Activated naive CD4-positive, alpha-beta T cell treated with Interleukin-2 at 50 U/mL for 16 hours (primary cell): ENCODE data around the gene CAMKV.
"Not testable (repeated sequence)": the region's sequence is repeated elsewhere in the genome, so short reads cannot be mapped to it uniquely, and the experiment has no call there.

ENCODE experiments used
- DNase-seq: peaks from one replicate; pipeline ENCODE4 v3.0.0-alpha.2; 2020

CAMKV gene

GRCh38 chr3:49845694-49846093 is 24.0 kb downstream of the CAMKV start:
- DNase-seq, result no peak

GRCh38 chr3:49844464-49845183 is 25.1 kb downstream of the CAMKV start:
- DNase-seq, result no peak

- no peak for DNase-seq
Measured at GRCh38 chr3:49842843-49843517, 26.7 kb downstream of the CAMKV start.

- DNase-seq, result no peak
Measured at GRCh38 chr3:49841806-49842205, 27.9 kb downstream of the CAMKV start.

- DNase-seq, result no peak
Measured at GRCh38 chr3:49841126-49841696, 28.5 kb downstream of the CAMKV start.

GRCh38 chr3:49840388-49840787 is 29.3 kb downstream of the CAMKV start:
- no peak for DNase-seq

GRCh38 chr3:49839193-49839809 is 30.4 kb downstream of the CAMKV start:
- peak; percentile 80 for DNase-seq

GRCh38 chr3:49831341-49831740 is 38.4 kb downstream of the CAMKV start:
- DNase-seq, result no peak

GRCh38 chr3:49826016-49826415 is 43.7 kb downstream of the CAMKV start:
- no peak for DNase-seq

- not testable (repeated sequence) for DNase-seq
Measured at GRCh38 chr3:49823131-49823530, 46.6 kb downstream of the CAMKV start.

GRCh38 chr3:49813497-49814174 is 56.1 kb downstream of the CAMKV start, which contains the start of gene UBA7:
UBA7 (minus strand) TSS chr3:49813953; CDS start chr3:49813787, 166 bp downstream.
- DNase-seq, result peak; percentile 29

- no peak for DNase-seq
Measured at GRCh38 chr3:49812916-49813496, 56.7 kb downstream of the CAMKV start.
